H1 (cell line): ENCODE measurements around the gene PLN. TPM values are rescaled to one million over a fixed set of nuclear protein-coding genes. Genes with fewer than 3 reads are reported as not detected.

Experiments
- CHD7 ChIP-seq: fragments of 300-600 bp; sonication (generic); IDR thresholded peaks from 2 replicates; pipeline ENCODE4 v1.7.1; 2012; ENCODE audit warnings: low read length, moderate library complexity, mild to moderate bottlenecking, inconsistent platforms; ENCODE audit not compliant: insufficient replicate concordance
- CREB1 ChIP-seq: IDR thresholded peaks from 2 replicates; pipeline ENCODE4 v1.6.1; 2012; ENCODE audit warnings: inconsistent platforms
- KDM1A ChIP-seq: fragments of 200-600, 300-600 bp; sonication (generic); IDR thresholded peaks from 2 replicates; pipeline ENCODE4 v1.7.1; 2016; ENCODE audit warnings: mild to moderate bottlenecking, low read length, borderline replicate concordance
- MAFK ChIP-seq: IDR thresholded peaks from 2 replicates; pipeline ENCODE4 v1.6.1; 2012; ENCODE audit warnings: low read depth, mild to moderate bottlenecking, improper control_type of control experiment, low read length
- PHF8 ChIP-seq: fragments of 200-600 bp; sonication (generic); conservative IDR thresholded peaks from 2 replicates; pipeline ENCODE4 v1.7.1; 2012; ENCODE audit warnings: low read depth, mild to moderate bottlenecking, inconsistent platforms, low read length, moderate library complexity
- RAD21 ChIP-seq, 2 experiments: IDR thresholded peaks in 1 of 2; conservative IDR thresholded peaks in 1 of 2; 2 replicates each; pipeline ENCODE4 v1.6.1; 2011; ENCODE audit warnings: low read depth in 2 of 2, low read length in 2 of 2, improper control_type of control experiment in 1 of 2, inconsistent platforms in 1 of 2, mild to moderate bottlenecking in 1 of 2, moderate library complexity in 1 of 2
- SAP30 ChIP-seq: fragments of 300-600 bp; sonication (generic); IDR thresholded peaks from 2 replicates; pipeline ENCODE4 v1.7.1; 2012; ENCODE audit warnings: low read length, moderate library complexity, mild to moderate bottlenecking, inconsistent platforms; ENCODE audit not compliant: insufficient read depth, insufficient replicate concordance
- SIX5 ChIP-seq: IDR thresholded peaks from 2 replicates; pipeline ENCODE4 v1.6.1; 2011; ENCODE audit warnings: mild to moderate bottlenecking, low read depth, low read length
- TBP ChIP-seq: IDR thresholded peaks from 2 replicates; pipeline ENCODE4 v1.6.1; 2011; ENCODE audit warnings: low read depth, low read length, improper control_type of control experiment
- TCF12 ChIP-seq: IDR thresholded peaks from 2 replicates; pipeline ENCODE4 v1.6.1; 2011; ENCODE audit warnings: low read depth, mild to moderate bottlenecking, low read length
- TEAD4 ChIP-seq: IDR thresholded peaks from 2 replicates; pipeline ENCODE4 v1.6.1; 2012; ENCODE audit warnings: low read depth, low read length, inconsistent platforms, mixed read lengths
- polyA plus RNA-seq, 7 experiments: library from polyadenylated mRNA; depleted of rRNA in 3 of 7; stranded (reverse) in 5 of 7; unstranded in 2 of 7; fragments of >200 nt in 5 of 7; fragments of 200-250 nt in 2 of 7; gene quantifications; 1 replicate in 5 of 7; 2 replicates in 1 of 7; 4 replicates in 1 of 7; pipeline versions ENCODE4 v1.2.1 to v1.2.3, GENCODE V29; 2011 to 2013; ENCODE audit warnings: missing spikeins in 2 of 7, mixed read lengths in 2 of 7
- total RNA-seq: library from RNA; stranded (reverse); fragmentation: NEBNext Ultra II Directional; extraction: Animal tissue kit (Norgen Biotek cat#: 25700); gene quantifications from 2 replicates; pipeline ENCODE4 v1.2.1, GENCODE V29; 2021

PLN gene
- total and polyA plus RNA-seq, 2 of the 8 experiments (the other 6 are each of a cell fraction or from before 2014, with no cell fraction given) = not detected

GRCh38 chr6:118581489-118581959 is 33.4 kb downstream of the PLN start (continued):
- no peak for TF ChIP-seq CHD7
- no peak for TF ChIP-seq RAD21 (IDR thresholded peaks at IDR 0.05 in 1 of 2, conservative IDR thresholded peaks at IDR 0.05 in 1 of 2; ENCODE audit: low read depth in 2 of 2, low read length in 2 of 2)
- TF ChIP-seq PHF8 = no peak
- no peak for TF ChIP-seq TCF12
- TF ChIP-seq SAP30 = no peak
- TF ChIP-seq TBP = no peak
- no peak for TF ChIP-seq TEAD4
- no peak for TF ChIP-seq MAFK
- no peak for TF ChIP-seq SIX5
- TF ChIP-seq KDM1A = no peak
- no peak for TF ChIP-seq CREB1
